CD4-positive, alpha-beta T cell treated with Interleukin-15 for 1 hour (primary cell): ENCODE data around the gene GBGT1.
"Not testable (repeated sequence)": the region's sequence is repeated elsewhere in the genome, so short reads cannot be mapped to it uniquely, and the experiment has no call there.

Experiments
- DNase-seq: peaks from one replicate; pipeline ENCODE4 v3.0.0-alpha.2; 2020

Gene GBGT1

GRCh38 chr9:133163504-133164172, at the start of gene GBGT1:
GBGT1 (minus strand) TSS chr9:133163914; CDS start chr9:133162412, 1,502 bp downstream.
- DNase-seq: peak; percentile 59

- no peak for DNase-seq
Measured at GRCh38 chr9:133210609-133211008, 46.9 kb upstream of the GBGT1 start.

GRCh38 chr9:133210202-133210532, 46.5 kb upstream of the GBGT1 start:
- no peak for DNase-seq

GRCh38 chr9:133209327-133210201, 45.9 kb upstream of the GBGT1 start:
- DNase-seq: not testable (repeated sequence)

GRCh38 chr9:133208880-133209300, 45.2 kb upstream of the GBGT1 start, which contains the start of gene OBP2B:
OBP2B (minus strand) TSS chr9:133209250; CDS start chr9:133209199, 51 bp downstream.
- DNase-seq: not testable (repeated sequence)

- not testable (repeated sequence) for DNase-seq
Measured at GRCh38 chr9:133208171-133208879, 44.6 kb upstream of the GBGT1 start.

GRCh38 chr9:133207540-133208170, 43.9 kb upstream of the GBGT1 start:
- no peak for DNase-seq

- no peak for DNase-seq
Measured at GRCh38 chr9:133207021-133207531, 43.4 kb upstream of the GBGT1 start.

- DNase-seq: no peak
Measured at GRCh38 chr9:133205996-133206931, 42.5 kb upstream of the GBGT1 start.

GRCh38 chr9:133205481-133205887, 41.8 kb upstream of the GBGT1 start:
- not testable (repeated sequence) for DNase-seq

GRCh38 chr9:133204993-133205336, 41.3 kb upstream of the GBGT1 start:
- DNase-seq: no peak

GRCh38 chr9:133204335-133204992, 40.8 kb upstream of the GBGT1 start:
- DNase-seq: no peak

GRCh38 chr9:133203506-133204075, 39.9 kb upstream of the GBGT1 start:
- DNase-seq: no peak

- DNase-seq: no peak
Measured at GRCh38 chr9:133202688-133203453, 39.2 kb upstream of the GBGT1 start.

GRCh38 chr9:133202145-133202513, 38.4 kb upstream of the GBGT1 start:
- no peak for DNase-seq

- DNase-seq: no peak
Measured at GRCh38 chr9:133201424-133202144, 37.9 kb upstream of the GBGT1 start.

GRCh38 chr9:133200631-133201030, 36.9 kb upstream of the GBGT1 start:
- DNase-seq: no peak

GRCh38 chr9:133199648-133200321, 36.1 kb upstream of the GBGT1 start:
- peak; percentile 56 for DNase-seq

- DNase-seq: no peak
Measured at GRCh38 chr9:133195029-133195428, 31.3 kb upstream of the GBGT1 start.
